ENCODE results near the gene SYNJ1.

DNA sequence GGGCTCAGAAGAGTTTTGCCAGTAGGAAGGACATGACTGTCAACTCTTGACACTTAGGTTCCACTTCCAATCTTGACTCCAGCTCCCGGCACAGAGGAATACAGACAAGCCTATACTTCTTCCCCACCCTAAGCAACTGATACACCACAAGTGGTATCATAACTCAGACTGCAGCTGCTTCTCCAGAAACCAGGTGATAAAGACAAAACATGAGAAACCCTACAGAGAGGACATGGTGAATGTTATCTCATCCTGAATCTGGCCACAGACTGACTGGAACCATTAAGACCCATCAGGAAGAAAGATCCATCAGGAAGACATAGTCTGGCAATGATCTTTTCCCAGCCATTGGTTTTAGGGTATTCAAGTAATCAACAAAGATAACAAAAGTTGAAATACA is 30.0 kb upstream of the SYNJ1 start:
- TF ChIP-seq POLR2A (IDR thresholded peaks at IDR 0.05), result no peak
- no peak for TF ChIP-seq CTCF (IDR thresholded peaks at IDR 0.05)

All from right lobe of liver (tissue), 4 donors.